Mesenchymal stem cell (in vitro differentiated cells and primary cell): ENCODE data around the gene SLCO3A1.

Experiments
- DNase-seq: peaks from one replicate; pipeline ENCODE4 v3.0.0-alpha.2; 2013
- H2AFZ ChIP-seq: one replicate; pipeline ENCODE4 v1.6.1; 2013; ENCODE audit warnings: low read depth, mild to moderate bottlenecking, control low read depth, inconsistent platforms, low read length, moderate library complexity
- H2AK5ac ChIP-seq: 2 replicates; pipeline ENCODE4 v1.6.1; 2013; ENCODE audit warnings: low read length, moderate library complexity, mild to moderate bottlenecking, inconsistent platforms; ENCODE audit not compliant: severe bottlenecking
- H2BK120ac ChIP-seq: one replicate; pipeline ENCODE4 v1.6.1; 2013; ENCODE audit warnings: low read depth, mild to moderate bottlenecking, inconsistent platforms, low read length, moderate library complexity
- H2BK12ac ChIP-seq, 2 experiments: one replicate each; pipeline ENCODE4 v1.6.1; 2013; ENCODE audit warnings: inconsistent platforms in 2 of 2, low read length in 2 of 2, mild to moderate bottlenecking in 2 of 2, moderate library complexity in 2 of 2, control low read depth in 1 of 2
- H2BK15ac ChIP-seq: one replicate; pipeline ENCODE4 v1.6.1; 2013; ENCODE audit warnings: mild to moderate bottlenecking, low read depth, inconsistent platforms; ENCODE audit not compliant: poor library complexity, severe bottlenecking
- H2BK5ac ChIP-seq: 2 replicates; pipeline ENCODE4 v1.6.1; 2013; ENCODE audit warnings: low read depth, mild to moderate bottlenecking, low read length, control low read depth, inconsistent platforms; ENCODE audit not compliant: poor library complexity, severe bottlenecking
- H3K14ac ChIP-seq, 2 experiments: one replicate each; pipeline ENCODE4 v1.6.1; 2013; ENCODE audit warnings: inconsistent platforms in 2 of 2, low read length in 2 of 2, control low read depth in 1 of 2, mild to moderate bottlenecking in 1 of 2, moderate library complexity in 1 of 2
- H3K18ac ChIP-seq, 2 experiments: one replicate each; pipeline ENCODE4 v1.6.1; 2013; ENCODE audit warnings: inconsistent platforms in 2 of 2, low read length in 2 of 2, control low read depth in 1 of 2, low read depth in 1 of 2, mild to moderate bottlenecking in 1 of 2
- H3K23ac ChIP-seq, 2 experiments: one replicate each; pipeline ENCODE4 v1.6.1; 2013; ENCODE audit warnings: inconsistent platforms in 2 of 2, low read length in 2 of 2, mild to moderate bottlenecking in 2 of 2, moderate library complexity in 2 of 2, control low read depth in 1 of 2
- H3K27ac ChIP-seq: 2 replicates; pipeline ENCODE4 v1.5.1; 2013; ENCODE audit warnings: mild to moderate bottlenecking, moderate library complexity, low read length, control low read depth, inconsistent platforms; ENCODE audit not compliant: poor library complexity, severe bottlenecking
- H3K27me3 ChIP-seq, 2 experiments: 2 replicates each; pipeline versions ENCODE4 v1.6.1 to v1.7.0; 2013; ENCODE audit warnings: low read length in 2 of 2, mild to moderate bottlenecking in 2 of 2, moderate library complexity in 2 of 2, control low read depth in 1 of 2, inconsistent platforms in 1 of 2; ENCODE audit not compliant: control insufficient read depth in 1 of 2, insufficient read depth in 1 of 2
- H3K36me3 ChIP-seq, 2 experiments: 2 replicates each; pipeline versions ENCODE4 v1.6.1 to v1.7.0; 2013; ENCODE audit warnings: low read length in 2 of 2, control low read depth in 1 of 2, inconsistent platforms in 1 of 2, low read depth in 1 of 2, mild to moderate bottlenecking in 1 of 2; ENCODE audit not compliant: insufficient read depth in 2 of 2, control insufficient read depth in 1 of 2
- H3K4ac ChIP-seq, 2 experiments: one replicate each; pipeline ENCODE4 v1.6.1; 2013; ENCODE audit warnings: inconsistent platforms in 2 of 2, low read length in 2 of 2, mild to moderate bottlenecking in 2 of 2, moderate library complexity in 2 of 2, control low read depth in 1 of 2, low read depth in 1 of 2
- H3K4me1 ChIP-seq: 2 replicates; pipeline ENCODE4 v1.6.1; 2013; ENCODE audit warnings: low read depth, low read length, control low read depth; ENCODE audit not compliant: control insufficient read depth, insufficient read depth
- H3K4me2 ChIP-seq: 2 replicates; pipeline ENCODE4 v1.6.1; 2013; ENCODE audit warnings: low read length, mild to moderate bottlenecking, inconsistent platforms; ENCODE audit not compliant: poor library complexity, severe bottlenecking
- H3K4me3 ChIP-seq, 2 experiments: 2 replicates each; pipeline versions ENCODE4 v1.5.1 to v1.7.0; 2013; ENCODE audit warnings: low read length in 2 of 2, mild to moderate bottlenecking in 2 of 2, control low read depth in 1 of 2, low read depth in 1 of 2; ENCODE audit not compliant: insufficient read depth in 1 of 2
- H3K79me1 ChIP-seq: replicated peaks from 2 replicates; pipeline ENCODE4 v1.6.1; 2013; ENCODE audit warnings: mild to moderate bottlenecking, control low read depth, low read length, inconsistent platforms; ENCODE audit not compliant: poor library complexity, severe bottlenecking
- H3K9ac ChIP-seq: 2 replicates; pipeline ENCODE4 v1.7.0; 2013; ENCODE audit warnings: mild to moderate bottlenecking, low read length, moderate library complexity
- H3K9me3 ChIP-seq: 2 replicates; pipeline ENCODE4 v1.7.0; 2013; ENCODE audit warnings: mild to moderate bottlenecking, low read length; ENCODE audit not compliant: control insufficient read depth
- H4K8ac ChIP-seq: one replicate; pipeline ENCODE4 v1.6.1; 2013; ENCODE audit warnings: inconsistent platforms, mild to moderate bottlenecking, low read length, moderate library complexity
- H4K91ac ChIP-seq: one replicate; pipeline ENCODE4 v1.6.1; 2013; ENCODE audit warnings: mild to moderate bottlenecking, low read length, inconsistent platforms
- WGBS: methylation state at CpG from one replicate; pipeline ENCODE4 v1.1.7; 2013; ENCODE audit warnings: mixed read lengths; 5-methylcytosine and 5-hydroxymethylcytosine counted together

The SLCO3A1 gene

GRCh38 chr15:91992945-91993344 lies 139.4 kb downstream of the SLCO3A1 start:
- H4K8ac ChIP-seq: no peak overlapping the region
- WGBS: 71% methylated on average over 1 of the region's 3 CpGs

GRCh38 chr15:91995146-91995545 lies 141.6 kb downstream of the SLCO3A1 start:
- 84% methylated on average over 3 of the region's 3 CpGs for WGBS
- Histone ChIP-seq H2AK5ac (no peak overlapping the region), H3K36me3 (no peaks in the 10 kb centered on the region), H3K79me1 (no peaks in the 10 kb centered on the region), H2BK120ac (no peak overlapping the region), H3K27ac (no peak overlapping the region), H3K9me3 (no peaks in the 10 kb centered on the region), H3K4me3 (no peak overlapping the region), H4K91ac (no peak overlapping the region), H3K27me3 (no peaks in the 10 kb centered on the region), H2BK15ac (no peak overlapping the region), H3K9ac (no peak overlapping the region), H3K4ac (no peak overlapping the region), H3K18ac (no peak overlapping the region), H3K23ac (no peak overlapping the region), H2BK5ac (no peak overlapping the region), H2BK12ac (no peak overlapping the region), H4K8ac (no peak overlapping the region), H3K4me1 (no peaks in the 10 kb centered on the region), H3K4me2 (no peak overlapping the region), H2AFZ (no peak overlapping the region), H3K14ac (no peak overlapping the region)
- no peak for DNase-seq

More at GRCh38 chr15:91992945-91993344, 139.4 kb downstream of the SLCO3A1 start:
- Histone ChIP-seq H3K4me3 (no peak overlapping the region), H3K14ac (no peak overlapping the region), H3K36me3 (no peaks in the 10 kb centered on the region), H3K79me1 (no peaks in the 10 kb centered on the region), H4K91ac (no peak overlapping the region), H3K9me3 (no peaks in the 10 kb centered on the region), H3K27ac (no peak overlapping the region), H3K4ac (no peak overlapping the region), H3K4me2 (no peak overlapping the region), H2AFZ (no peak overlapping the region), H2AK5ac (no peak overlapping the region), H3K9ac (no peak overlapping the region), H3K4me1 (no peaks in the 10 kb centered on the region), H3K23ac (no peak overlapping the region), H3K27me3 (no peaks in the 10 kb centered on the region), H2BK15ac (no peak overlapping the region), H2BK120ac (no peak overlapping the region), H2BK5ac (no peak overlapping the region), H3K18ac (no peak overlapping the region), H2BK12ac (no peak overlapping the region)
- no peak for DNase-seq

- Histone ChIP-seq H2BK120ac (no peak overlapping the region), H3K36me3 (no peaks in the 10 kb centered on the region), H2BK5ac (no peak overlapping the region), H3K4me2 (no peak overlapping the region), H3K9ac (no peak overlapping the region), H2BK15ac (no peak overlapping the region), H3K27me3 (no peaks in the 10 kb centered on the region), H3K14ac (no peak overlapping the region), H3K4me3 (no peak overlapping the region), H3K4ac (no peak overlapping the region), H4K91ac (no peak overlapping the region), H3K23ac (no peak overlapping the region), H3K79me1 (no peaks in the 10 kb centered on the region), H3K18ac (no peak overlapping the region), H4K8ac (no peak overlapping the region), H3K9me3 (no peaks in the 10 kb centered on the region), H2BK12ac (no peak overlapping the region), H2AFZ (no peak overlapping the region), H3K27ac (no peak overlapping the region), H3K4me1 (no peaks in the 10 kb centered on the region), H2AK5ac (no peak overlapping the region)
- DNase-seq: no peak
- 43% methylated on average over 2 of the region's 2 CpGs for WGBS
Measured at GRCh38 chr15:91997163-91997562, 143.7 kb downstream of the SLCO3A1 start.

- Histone ChIP-seq H3K36me3 (no peaks in the 10 kb centered on the region), H3K79me1 (peaks cover 1% of the 10 kb centered on the region), H2BK120ac (no peak overlapping the region), H4K91ac (no peak overlapping the region), H2BK15ac (no peak overlapping the region), H3K27ac (no peak overlapping the region), H3K4me3 (no peak overlapping the region), H2BK12ac (no peak overlapping the region), H3K18ac (no peak overlapping the region), H2AK5ac (no peak overlapping the region), H3K27me3 (no peaks in the 10 kb centered on the region), H3K4me1 (no peaks in the 10 kb centered on the region), H3K14ac (no peak overlapping the region), H3K4me2 (no peak overlapping the region), H3K4ac (no peak overlapping the region), H2AFZ (no peak overlapping the region), H4K8ac (no peak overlapping the region), H3K9ac (no peak overlapping the region), H3K23ac (no peak overlapping the region), H2BK5ac (no peak overlapping the region), H3K9me3 (no peaks in the 10 kb centered on the region)
- no peak for DNase-seq
- WGBS: 63% methylated on average over 6 of the region's 6 CpGs
Measured at GRCh38 chr15:92000709-92001108, 147.2 kb downstream of the SLCO3A1 start.
